PC-3 (cell line): Measurements from ENCODE around the gene CCDC183.
"Not testable (repeated sequence)": the region's sequence is repeated elsewhere in the genome, so short reads cannot be mapped to it uniquely, and the experiment has no call there.

ENCODE experiments used
- EZH2 ChIP-seq: fragments of 300-600 bp; sonication (generic); IDR thresholded peaks from one replicate; pipeline ENCODE4 v1.6.1; 2017; ENCODE audit warnings: antibody characterized with exemption, mild to moderate bottlenecking, low read length; ENCODE audit not compliant: unreplicated experiment
- EZH2phosphoT487 ChIP-seq: fragments of 300-600 bp; sonication (generic); IDR thresholded peaks from 2 replicates; pipeline ENCODE4 v1.6.1; 2018; ENCODE audit warnings: mild to moderate bottlenecking, antibody characterized with exemption, low read length, borderline replicate concordance
- TF ChIP-seq, protein P1 (sequence below): fragments of 300-600 bp; sonication (generic); conservative IDR thresholded peaks from 2 replicates; pipeline ENCODE4 v1.5.1; 2017; ENCODE audit warnings: antibody characterized with exemption, low read depth, mild to moderate bottlenecking, low read length

DNA sequence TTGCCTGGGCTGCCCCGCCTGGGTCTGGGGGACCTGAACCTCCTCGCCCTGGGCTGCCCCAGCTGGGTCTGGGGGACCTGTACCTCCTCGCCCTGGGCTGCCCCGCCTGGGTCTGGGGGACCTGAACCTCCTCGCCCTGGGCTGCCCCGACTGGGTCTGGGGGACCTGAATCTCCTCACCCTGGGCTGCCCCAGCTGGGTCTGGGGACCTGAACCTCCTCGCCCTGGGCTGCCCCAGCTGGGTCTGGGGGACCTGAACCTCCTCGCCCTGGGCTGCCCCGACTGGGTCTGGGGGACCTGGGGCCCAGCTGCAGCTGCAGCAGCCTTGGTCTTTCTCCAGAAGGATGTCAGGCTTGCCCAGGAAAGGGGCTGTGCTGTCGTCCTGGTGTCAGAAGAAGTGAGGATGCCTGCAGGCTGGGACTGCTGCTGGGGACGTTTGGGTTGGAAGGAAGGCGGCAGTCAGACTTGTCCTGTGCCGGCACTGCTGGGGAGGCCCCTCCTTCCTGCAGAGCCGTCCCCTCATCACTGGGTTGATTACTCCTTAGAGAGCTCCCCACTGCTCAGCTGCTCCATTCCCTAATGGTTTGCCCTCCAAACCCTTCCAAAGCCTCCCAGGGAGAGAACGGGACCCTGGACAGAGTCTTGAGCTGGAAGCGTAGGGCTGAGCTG, 37.4 kb downstream of the CCDC183 start:
- TF ChIP-seq, protein P1, sequence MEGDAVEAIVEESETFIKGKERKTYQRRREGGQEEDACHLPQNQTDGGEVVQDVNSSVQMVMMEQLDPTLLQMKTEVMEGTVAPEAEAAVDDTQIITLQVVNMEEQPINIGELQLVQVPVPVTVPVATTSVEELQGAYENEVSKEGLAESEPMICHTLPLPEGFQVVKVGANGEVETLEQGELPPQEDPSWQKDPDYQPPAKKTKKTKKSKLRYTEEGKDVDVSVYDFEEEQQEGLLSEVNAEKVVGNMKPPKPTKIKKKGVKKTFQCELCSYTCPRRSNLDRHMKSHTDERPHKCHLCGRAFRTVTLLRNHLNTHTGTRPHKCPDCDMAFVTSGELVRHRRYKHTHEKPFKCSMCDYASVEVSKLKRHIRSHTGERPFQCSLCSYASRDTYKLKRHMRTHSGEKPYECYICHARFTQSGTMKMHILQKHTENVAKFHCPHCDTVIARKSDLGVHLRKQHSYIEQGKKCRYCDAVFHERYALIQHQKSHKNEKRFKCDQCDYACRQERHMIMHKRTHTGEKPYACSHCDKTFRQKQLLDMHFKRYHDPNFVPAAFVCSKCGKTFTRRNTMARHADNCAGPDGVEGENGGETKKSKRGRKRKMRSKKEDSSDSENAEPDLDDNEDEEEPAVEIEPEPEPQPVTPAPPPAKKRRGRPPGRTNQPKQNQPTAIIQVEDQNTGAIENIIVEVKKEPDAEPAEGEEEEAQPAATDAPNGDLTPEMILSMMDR, result not testable (repeated sequence)
- not testable (repeated sequence) for TF ChIP-seq EZH2, EZH2phosphoT487
